Lower lobe of right lung (tissue), 2 donors: ENCODE measurements around the gene ATP12A. TPM values are rescaled to one million over a fixed set of nuclear protein-coding genes. Genes with fewer than 3 reads are reported as not detected.

Source experiments
- ATAC-seq, 2 donors: fragments of 200-7000 bp; cut with Tn5 transposase; one replicate each; pipeline ENCODE4 v1.9.1; 2020 to 2022; ENCODE audit warnings: mild to moderate bottlenecking in 2 of 2, moderate library complexity in 2 of 2
- DNase-seq: peaks from one replicate; pipeline ENCODE4 v3.0.0-alpha.2; 2020
- H3K27ac ChIP-seq: fragments of 200-600 bp; one replicate; pipeline ENCODE4 v1.8.0; 2022
- H3K27me3 ChIP-seq: fragments of 200-600 bp; one replicate; pipeline ENCODE4 v1.8.0; 2022; ENCODE audit warnings: low read depth
- H3K36me3 ChIP-seq: fragments of 200-600 bp; one replicate; pipeline ENCODE4 v1.8.0; 2022; ENCODE audit warnings: mild to moderate bottlenecking
- H3K4me1 ChIP-seq: fragments of 200-600 bp; one replicate; pipeline ENCODE4 v1.8.0; 2022
- H3K4me3 ChIP-seq: fragments of 200-600 bp; one replicate; pipeline ENCODE4 v1.8.0; 2022; ENCODE audit warnings: mild to moderate bottlenecking
- H3K9me3 ChIP-seq: fragments of 200-600 bp; one replicate; pipeline ENCODE4 v1.8.0; 2022
- intact Hi-C: fragments of 100-400 bp; cut with DNase I; formaldehyde crosslinking; loops from one replicate; pipeline ENCODE4 v1.11.0; 2022
- total RNA-seq: library from RNA; stranded (reverse); fragmentation: NEBNext Ultra II Directional; extraction: Animal tissue kit (Norgen Biotek cat#: 25700); gene quantifications from one replicate; pipeline ENCODE4 v1.2.1, GENCODE V29; 2021
- TF ChIP-seq, protein P1 (sequence below): fragments of 200-600 bp; IDR thresholded peaks from one replicate; pipeline ENCODE4 v1.8.0; 2022; ENCODE audit warnings: antibody characterized with exemption, mild to moderate bottlenecking
- donor health status: DM: no; HTN: yes; CAD: no; lungs with severe emphysema.

The ATP12A gene
- total RNA-seq, 1 donor from 2014 or later = 1.3 TPM

DNA sequence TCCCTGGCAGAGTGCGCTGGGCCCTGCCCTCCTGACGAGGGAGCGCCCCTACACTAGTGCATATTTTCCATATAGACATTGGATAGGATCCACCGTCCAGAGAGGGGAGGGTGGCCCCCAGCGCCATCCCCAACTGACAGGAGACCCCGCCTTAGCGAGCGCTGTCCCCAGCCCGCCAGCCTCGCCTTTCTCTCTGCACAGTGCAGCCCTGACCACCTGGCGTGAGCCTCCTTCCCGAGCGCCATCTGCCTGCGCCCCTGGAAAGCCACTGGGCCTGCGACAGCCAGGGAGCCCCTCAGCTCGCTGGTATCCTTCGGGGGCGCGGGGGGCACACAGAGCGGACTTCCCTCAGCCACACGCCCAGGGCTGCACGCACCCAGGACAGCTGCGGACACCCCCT, 42.1 kb upstream of the ATP12A start:
- intact Hi-C loops = no loop called here
- Histone ChIP-seq H3K27me3 (peaks cover 6% of the 10 kb centered on the region), H3K4me1 (no peaks in the 10 kb centered on the region), H3K36me3 (no peaks in the 10 kb centered on the region), H3K9me3 (no peaks in the 10 kb centered on the region), H3K27ac (no peak overlapping the region), H3K4me3 (no peak overlapping the region)
- TF ChIP-seq, protein P1, sequence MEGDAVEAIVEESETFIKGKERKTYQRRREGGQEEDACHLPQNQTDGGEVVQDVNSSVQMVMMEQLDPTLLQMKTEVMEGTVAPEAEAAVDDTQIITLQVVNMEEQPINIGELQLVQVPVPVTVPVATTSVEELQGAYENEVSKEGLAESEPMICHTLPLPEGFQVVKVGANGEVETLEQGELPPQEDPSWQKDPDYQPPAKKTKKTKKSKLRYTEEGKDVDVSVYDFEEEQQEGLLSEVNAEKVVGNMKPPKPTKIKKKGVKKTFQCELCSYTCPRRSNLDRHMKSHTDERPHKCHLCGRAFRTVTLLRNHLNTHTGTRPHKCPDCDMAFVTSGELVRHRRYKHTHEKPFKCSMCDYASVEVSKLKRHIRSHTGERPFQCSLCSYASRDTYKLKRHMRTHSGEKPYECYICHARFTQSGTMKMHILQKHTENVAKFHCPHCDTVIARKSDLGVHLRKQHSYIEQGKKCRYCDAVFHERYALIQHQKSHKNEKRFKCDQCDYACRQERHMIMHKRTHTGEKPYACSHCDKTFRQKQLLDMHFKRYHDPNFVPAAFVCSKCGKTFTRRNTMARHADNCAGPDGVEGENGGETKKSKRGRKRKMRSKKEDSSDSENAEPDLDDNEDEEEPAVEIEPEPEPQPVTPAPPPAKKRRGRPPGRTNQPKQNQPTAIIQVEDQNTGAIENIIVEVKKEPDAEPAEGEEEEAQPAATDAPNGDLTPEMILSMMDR = no peak
- DNase-seq (no peak), ATAC-seq (no peak)

DNA sequence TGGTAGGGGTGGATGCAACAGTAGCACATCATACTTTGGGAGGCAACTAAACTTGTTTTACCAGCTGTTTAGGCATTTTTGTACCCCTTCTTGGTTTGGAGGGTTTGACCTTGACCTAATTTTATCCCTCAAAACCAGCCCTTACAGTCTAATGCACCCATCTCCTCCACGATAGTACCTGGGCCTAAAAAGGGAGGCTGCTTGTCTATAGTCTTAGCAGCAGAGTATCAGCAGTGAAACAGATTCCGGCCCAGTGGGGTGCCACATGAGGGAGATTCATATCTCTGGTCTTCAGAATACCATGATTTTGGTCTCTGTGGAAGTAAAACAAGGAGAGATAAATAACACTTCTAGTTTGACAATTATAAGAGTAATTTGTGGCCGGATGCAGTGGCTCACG, 39.5 kb upstream of the ATP12A start:
- no peaks in the 10 kb centered on the region for H3K9me3 ChIP-seq
- ATAC-seq = no peak
- DNase-seq = no peak
- no peak overlapping the region for H3K27ac ChIP-seq
- H3K4me1 ChIP-seq = no peaks in the 10 kb centered on the region
- intact Hi-C loops = no loop called here
- no peak overlapping the region for H3K4me3 ChIP-seq
- no peaks in the 10 kb centered on the region for H3K36me3 ChIP-seq
- H3K27me3 ChIP-seq = peaks cover 6% of the 10 kb centered on the region
- TF ChIP-seq, protein P1 = no peak

DNA sequence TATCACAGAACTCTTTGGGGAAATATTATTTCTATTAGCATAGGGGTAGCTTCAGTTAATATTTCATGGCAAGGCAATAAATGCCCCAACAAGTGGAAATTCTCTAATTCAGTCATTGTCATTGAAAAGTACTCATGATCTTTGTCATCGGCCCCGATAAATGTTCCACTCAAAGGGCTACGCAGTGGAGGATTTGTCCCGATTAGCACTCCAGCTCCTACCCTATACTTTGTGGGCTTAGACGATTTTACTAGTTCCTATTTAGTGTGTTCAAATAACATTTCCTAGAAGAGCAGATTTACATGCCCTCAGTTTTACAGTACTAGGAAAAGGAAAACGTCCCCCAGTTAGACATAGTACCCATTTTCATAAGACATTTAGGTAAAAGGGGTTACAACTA, 38.0 kb upstream of the ATP12A start:
- Histone ChIP-seq H3K27me3 (peaks cover 6% of the 10 kb centered on the region), H3K36me3 (no peaks in the 10 kb centered on the region), H3K4me1 (no peaks in the 10 kb centered on the region), H3K9me3 (no peaks in the 10 kb centered on the region), H3K27ac (no peak overlapping the region), H3K4me3 (no peak overlapping the region)
- no peak for DNase-seq
- no peak for ATAC-seq
- TF ChIP-seq, protein P1 = no peak
- intact Hi-C loops = no loop called here

DNA sequence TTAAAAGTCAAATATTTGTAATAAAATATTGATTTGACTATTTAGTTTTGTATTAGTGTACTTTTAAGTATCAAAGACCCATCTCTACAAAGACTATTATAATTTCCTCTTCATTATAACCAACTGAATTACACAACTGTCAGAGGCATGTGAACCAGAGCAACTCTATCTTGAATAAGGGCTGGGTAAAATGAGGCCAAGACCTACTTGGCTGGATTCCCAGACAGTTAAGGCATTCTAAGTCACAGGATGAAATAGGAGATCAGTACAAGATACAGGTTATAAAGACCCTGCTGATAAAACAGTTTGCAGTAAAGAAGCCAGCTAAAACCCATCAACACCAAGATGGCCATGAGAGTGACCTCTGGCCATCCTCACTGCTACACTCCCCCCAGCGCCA, 36.2 kb upstream of the ATP12A start:
- DNase-seq (no peak), ATAC-seq (no peak)
- no peak overlapping the region for H3K27ac ChIP-seq
- H3K4me3 ChIP-seq = no peak overlapping the region
- no peaks in the 10 kb centered on the region for H3K9me3 ChIP-seq
- intact Hi-C loops = no loop called here
- no peaks in the 10 kb centered on the region for H3K27me3 ChIP-seq
- no peaks in the 10 kb centered on the region for H3K36me3 ChIP-seq
- TF ChIP-seq, protein P1 = no peak
- H3K4me1 ChIP-seq = no peaks in the 10 kb centered on the region

DNA sequence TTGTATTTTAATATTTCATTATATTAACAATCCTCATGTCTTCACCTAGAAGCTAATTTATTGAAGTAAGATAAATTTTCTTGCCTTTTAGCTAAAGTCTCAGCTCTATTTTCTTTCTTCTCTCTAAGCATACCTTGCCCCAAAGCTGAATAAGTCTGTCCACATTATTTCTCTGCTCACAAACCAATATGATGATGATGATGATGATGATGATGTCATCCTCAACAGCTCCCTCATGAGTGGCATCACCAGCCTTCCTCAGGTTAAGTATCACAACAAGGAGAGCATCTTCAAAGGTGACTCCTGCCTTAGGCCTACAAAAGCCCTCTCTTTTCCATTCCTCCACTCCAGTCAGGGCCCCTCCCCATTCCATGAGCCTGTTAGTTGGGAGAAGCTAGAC, 31.9 kb upstream of the ATP12A start:
- Histone ChIP-seq H3K27ac (no peak overlapping the region), H3K27me3 (no peaks in the 10 kb centered on the region), H3K4me3 (no peak overlapping the region), H3K4me1 (no peaks in the 10 kb centered on the region), H3K9me3 (no peaks in the 10 kb centered on the region), H3K36me3 (no peaks in the 10 kb centered on the region)
- ATAC-seq = no peak
- no peak for DNase-seq
- intact Hi-C loops = no loop called here
- TF ChIP-seq, protein P1 = no peak
